Right renal cortex interstitium (tissue), 3 donors: ENCODE results near the gene JPH2. TPM values are rescaled to one million over a fixed set of nuclear protein-coding genes. Genes with fewer than 3 reads are reported as not detected.

Source experiments
- DNase-seq, 3 donors: peaks; one replicate each; pipeline ENCODE4 v3.0.0-alpha.2; 2013; ENCODE audit warnings: low read depth in 3 of 3, low spot score in 2 of 3
- polyA plus RNA-seq, 3 donors: library from polyadenylated mRNA; unstranded; fragments of 120-200 nt; gene quantifications; one replicate each; pipeline ENCODE4 v1.2.1, GENCODE V29; 2013; ENCODE audit not compliant: insufficient read length in 3 of 3

JPH2 gene
- polyA plus RNA-seq, 3 donors = 1.2 to 1.4 (median 1.4) TPM

- no peak for DNase-seq
Observed at GRCh38 chr20:44160133-44160532, 26.9 kb downstream of the JPH2 start.

DNA sequence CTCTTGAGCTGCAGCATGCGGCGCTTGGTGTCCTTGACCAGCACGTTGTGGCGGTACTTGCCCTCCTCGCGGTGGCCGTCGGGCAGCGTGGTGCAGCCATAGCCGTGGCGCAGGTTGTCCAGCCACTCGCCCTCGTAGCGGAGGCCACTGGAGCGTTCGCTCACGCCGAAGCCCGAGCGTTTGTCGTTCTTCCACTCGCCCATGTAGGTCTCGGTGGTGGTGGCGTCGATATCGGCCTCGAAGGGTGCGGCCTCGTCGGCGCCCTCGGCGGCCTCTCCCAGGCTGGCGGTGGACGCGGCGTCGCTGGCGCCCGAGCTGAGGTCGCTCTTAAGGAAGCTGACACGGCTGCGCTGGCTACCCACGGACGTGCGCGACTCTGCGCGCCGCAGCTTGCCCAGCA is 27.3 kb downstream of the JPH2 start:
- DNase-seq = no peak

- DNase-seq = no peak
Observed at GRCh38 chr20:44159125-44159524, 27.9 kb downstream of the JPH2 start.

DNA sequence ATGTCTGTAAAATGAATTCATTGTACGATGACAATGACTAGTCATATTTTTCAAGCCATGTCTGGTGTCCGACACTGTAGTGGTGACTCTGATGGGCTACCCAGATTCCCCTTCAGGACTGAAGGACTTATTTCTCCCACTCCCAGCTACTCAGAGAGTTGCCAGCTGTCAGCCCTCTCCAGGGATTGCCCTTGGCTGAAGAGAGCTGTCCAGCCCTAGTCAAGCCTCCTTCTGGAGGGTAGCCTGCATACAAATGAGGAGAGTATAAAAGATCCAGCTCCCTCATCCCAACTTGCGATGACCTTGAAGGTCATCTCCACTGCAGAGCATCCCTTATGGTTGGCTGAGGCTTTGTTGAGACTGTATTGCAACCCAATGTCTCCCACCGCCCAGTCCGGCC is 29.9 kb downstream of the JPH2 start:
- no peak for DNase-seq

DNA sequence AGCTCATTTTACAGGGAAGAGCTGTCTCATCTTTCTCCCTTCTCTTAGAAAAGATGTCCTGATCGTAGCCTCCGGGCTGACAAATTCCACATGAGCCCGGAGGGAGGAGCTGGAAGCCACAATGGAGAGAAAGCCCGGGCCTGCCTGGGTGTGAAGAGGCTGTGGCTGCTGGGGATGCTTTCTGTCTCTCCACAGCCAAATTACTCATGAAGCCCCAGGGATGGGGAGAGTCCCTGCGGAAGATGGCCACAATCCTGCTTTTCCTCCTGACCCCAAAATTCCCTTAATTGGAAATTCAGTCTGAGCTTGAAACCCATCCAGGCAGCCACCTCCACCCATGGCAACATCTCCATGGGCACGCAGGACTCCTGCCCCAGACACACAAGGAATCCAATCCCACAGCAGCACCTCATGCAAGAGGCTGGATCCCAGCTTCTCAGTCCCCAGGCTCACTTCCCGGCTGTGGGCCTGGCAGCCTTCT is 32.4 kb downstream of the JPH2 start:
- no peak for DNase-seq

GRCh38 chr20:44153636-44154043 is 33.3 kb downstream of the JPH2 start:
- DNase-seq = no peak

- DNase-seq = no peak
Observed at GRCh38 chr20:44151621-44152416, 35.2 kb downstream of the JPH2 start.

GRCh38 chr20:44146272-44146671 is 40.7 kb downstream of the JPH2 start:
- no peak for DNase-seq

- no peak for DNase-seq
Observed at GRCh38 chr20:44145131-44145775, 41.7 kb downstream of the JPH2 start.

DNA sequence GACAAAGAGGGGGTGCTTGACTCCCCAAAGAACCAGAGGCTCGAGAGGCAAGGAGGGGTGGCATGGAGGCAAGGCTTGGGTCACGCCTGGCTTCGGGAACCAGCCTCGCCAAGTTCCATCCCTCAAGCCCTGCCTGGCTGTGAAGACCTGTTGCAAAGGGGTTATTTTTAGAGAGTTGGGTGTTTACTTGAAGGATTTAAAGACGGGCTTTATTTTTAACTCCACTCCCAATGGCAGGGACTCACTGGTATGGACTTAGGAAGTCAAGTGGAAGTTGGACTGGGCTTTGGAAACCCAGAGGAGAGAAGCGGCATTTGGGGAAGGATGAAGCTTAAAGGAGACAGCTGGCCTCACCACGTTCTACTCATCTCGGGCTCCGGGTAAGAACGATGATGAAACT is 43.1 kb downstream of the JPH2 start:
- DNase-seq = no peak

DNA sequence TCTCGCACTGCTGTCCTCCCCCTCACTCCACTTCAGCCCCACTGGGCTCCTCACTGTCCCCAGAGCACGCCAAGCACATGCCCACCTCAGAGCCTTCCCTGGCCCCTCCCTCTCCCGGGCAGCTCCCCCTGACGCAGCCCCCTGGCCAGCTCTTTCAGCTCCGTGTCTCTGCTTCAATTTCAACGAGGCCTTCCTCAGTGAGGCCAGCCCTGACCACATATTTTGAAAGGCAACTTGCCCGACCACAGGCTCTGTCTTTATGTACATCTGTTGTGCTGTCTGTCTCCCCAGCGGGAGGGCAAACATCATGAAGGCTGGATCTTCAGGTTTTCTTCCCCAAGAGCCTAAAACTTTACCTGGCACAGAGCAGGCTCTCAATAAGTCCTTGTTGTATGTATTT is 44.6 kb downstream of the JPH2 start:
- no peak for DNase-seq

DNA sequence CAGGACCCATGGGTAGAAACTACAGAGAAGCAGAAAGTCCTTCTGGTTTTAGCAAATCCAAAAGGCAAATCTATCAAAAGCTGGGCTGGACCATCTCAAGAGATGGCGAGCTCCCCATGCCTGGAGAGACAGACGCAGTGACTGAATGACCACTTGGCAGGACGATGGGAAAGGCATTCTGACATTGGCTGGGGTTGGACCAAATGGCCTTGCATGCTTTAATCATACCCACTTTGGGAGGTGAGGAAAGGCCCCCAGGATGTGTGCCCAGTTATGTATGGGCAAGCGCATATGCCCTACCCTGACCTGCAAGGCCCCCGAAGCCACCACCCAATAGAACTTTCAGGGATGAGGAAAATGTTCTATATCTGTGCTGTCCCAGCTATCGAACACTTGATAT is 45.1 kb downstream of the JPH2 start:
- no peak for DNase-seq

DNA sequence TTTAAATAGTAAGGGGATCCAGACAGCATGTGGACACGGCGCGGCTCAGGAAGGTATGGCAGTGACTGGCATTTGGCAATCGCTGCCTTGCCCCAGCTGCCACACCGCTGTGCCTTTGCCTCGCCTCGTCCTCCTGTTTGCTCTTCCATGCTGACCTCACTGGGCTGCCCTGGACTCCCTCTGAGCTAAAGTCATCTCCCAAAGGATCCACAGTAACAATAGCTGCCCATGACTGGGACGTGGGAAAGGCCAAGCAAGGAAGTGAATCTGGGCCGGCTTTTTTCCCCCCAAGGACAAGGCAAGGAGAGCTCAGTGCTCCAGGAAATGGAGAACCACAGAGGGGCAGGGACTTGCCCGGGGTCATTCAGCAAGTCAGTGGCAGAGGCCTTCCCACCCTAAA is 48.1 kb downstream of the JPH2 start:
- no peak for DNase-seq

- DNase-seq = no peak
Observed at GRCh38 chr20:44137266-44137801, 49.7 kb downstream of the JPH2 start.

GRCh38 chr20:44136579-44137265 is 50.3 kb downstream of the JPH2 start:
- no peak for DNase-seq

DNA sequence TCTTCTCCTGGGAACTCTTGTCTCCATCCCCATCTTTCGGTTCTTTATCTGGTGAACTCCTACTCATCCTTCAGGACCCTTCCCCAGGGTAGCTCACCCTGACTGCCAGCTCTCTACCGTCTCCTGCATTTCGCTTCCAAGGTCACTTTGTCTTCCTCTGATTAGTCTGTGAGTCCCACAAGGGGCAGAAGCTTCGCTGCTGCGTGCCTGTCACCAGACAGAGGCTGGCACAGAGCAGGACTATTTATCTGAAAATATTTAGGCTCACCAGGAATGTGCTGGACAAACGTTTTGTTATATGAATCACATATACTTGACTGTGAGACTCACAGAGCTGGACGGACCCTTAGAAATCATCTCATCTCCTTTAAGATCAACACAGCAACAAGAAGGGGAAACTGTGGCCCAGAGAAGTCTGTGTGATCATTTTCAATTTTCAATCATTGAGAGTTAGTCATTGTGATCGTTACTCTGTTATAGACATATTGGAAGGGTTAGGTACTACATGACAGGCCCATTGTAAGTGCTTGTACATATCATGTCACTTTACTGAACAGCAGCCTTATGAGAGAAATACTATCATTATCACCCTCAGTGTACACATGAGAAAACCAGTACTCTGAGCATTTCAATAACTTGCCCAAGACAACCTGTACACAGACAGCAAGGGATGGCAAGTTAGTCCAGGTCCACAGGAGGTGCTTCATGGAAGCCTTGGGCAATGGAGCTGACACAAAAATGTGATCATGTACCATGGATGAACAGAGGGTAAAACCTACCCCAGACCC is 51.4 kb downstream of the JPH2 start:
- DNase-seq = no peak

- no peak for DNase-seq
Observed at GRCh38 chr20:44135012-44135412, 52.0 kb downstream of the JPH2 start.

DNA sequence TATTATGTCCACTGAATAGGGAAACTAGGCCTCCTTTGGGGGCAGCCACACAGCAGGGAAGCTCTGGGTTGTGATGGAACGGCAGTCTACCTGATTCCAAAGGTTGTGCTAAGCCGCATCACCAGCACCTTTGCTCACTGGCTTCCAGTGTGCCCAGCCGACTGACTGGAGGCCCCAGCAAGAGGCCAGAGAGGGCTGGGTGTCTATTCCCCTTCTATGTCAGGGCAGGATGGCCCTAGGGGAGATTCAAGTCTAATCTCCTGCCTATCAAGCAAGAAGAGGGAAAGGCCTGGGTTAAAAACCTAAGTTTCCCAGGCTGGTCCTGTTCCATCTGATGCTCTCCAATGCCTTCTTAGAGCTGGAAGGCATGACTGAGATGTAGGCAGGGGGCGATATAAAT is 53.6 kb downstream of the JPH2 start:
- DNase-seq = no peak

DNA sequence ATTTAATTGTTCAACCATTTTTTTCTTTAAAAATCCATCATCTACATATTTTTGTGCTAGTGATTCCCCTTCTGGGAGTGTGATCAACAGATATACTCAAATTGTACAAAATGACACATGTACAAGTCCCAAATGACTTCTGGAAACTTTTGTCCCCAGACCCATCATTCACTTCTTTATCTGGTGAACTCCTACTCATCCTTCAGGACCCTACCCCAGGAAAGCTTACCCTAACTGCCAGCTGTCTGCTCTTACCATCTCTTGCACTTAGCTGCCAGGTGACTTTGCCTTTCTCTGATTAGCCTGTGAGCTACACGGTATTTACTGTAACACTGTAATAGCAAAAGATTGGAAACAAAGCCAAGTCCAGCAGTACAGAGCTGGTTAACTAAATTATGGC is 55.3 kb downstream of the JPH2 start:
- DNase-seq = no peak

- no peak for DNase-seq
Observed at GRCh38 chr20:44129911-44130718, 56.9 kb downstream of the JPH2 start.
